Measurements from ENCODE around the gene ADCK1.

DNA sequence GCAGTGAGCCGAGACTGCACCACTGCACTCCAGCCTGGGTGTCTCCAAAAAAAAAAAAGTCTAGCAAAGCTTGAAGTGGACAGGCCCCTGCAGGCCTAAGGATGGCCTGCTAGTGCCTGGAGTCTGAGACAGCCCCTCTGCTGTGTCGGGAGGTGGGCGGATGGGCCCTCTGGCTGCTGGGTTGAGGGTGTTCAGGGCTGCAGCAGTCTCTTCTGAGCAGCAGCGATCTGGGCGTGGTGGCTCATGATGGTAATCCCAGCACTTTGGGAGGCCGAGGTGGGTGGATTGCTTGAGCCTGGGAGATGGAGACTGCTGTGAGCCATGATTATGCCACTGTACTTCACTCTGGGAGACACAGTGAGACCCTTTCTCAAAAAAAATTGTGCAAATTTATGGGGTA is 57.0 kb downstream of the ADCK1 start:
- TF ChIP-seq CTCF (conservative IDR thresholded peaks at IDR 0.05; ENCODE audit: low read depth, low read length) (no peak), EZH2 (IDR thresholded peaks at IDR 0.05; ENCODE audit: borderline replicate concordance, low read depth, low read length, poor library complexity, severe bottlenecking) (no peak)

All from A673 (cell line).